PC-3 (cell line): ENCODE data around the gene SLC22A25. TPM values are rescaled to one million over a fixed set of nuclear protein-coding genes. Genes with fewer than 3 reads are reported as not detected.

Source experiments
- ATAC-seq: fragments of 200-7000 bp; cut with Tn5 transposase; 2 replicates; pipeline ENCODE4 v1.9.1; 2020; ENCODE audit warnings: mild to moderate bottlenecking, moderate library complexity
- BruUV-seq: library from RNA; stranded (reverse); fragments of 400-500 nt; replicated peaks from 2 replicates; lab custom pipeline; 2021; lab: Mats Ljungman, UMichigan
- CTCF ChIA-PET: fragments of 300-600 bp; sonication (Branson Sonifier 250); formaldehyde crosslinking; loops from one replicate; lab custom pipeline; 2022; ENCODE audit warnings: antibody characterized with exemption; lab: Charles Lee
- POLR2A ChIA-PET: fragments of 300-600 bp; sonication (Branson Sonifier 250); formaldehyde crosslinking; loops from one replicate; lab custom pipeline; 2022; ENCODE audit warnings: antibody characterized with exemption; ENCODE audit not compliant: unreplicated experiment; lab: Charles Lee
- DNase-seq: peaks from one replicate; pipeline ENCODE4 v3.0.0-alpha.2; 2015
- H2AFZ ChIP-seq: fragments of 300-600 bp; sonication (generic); 2 replicates; pipeline ENCODE4 v1.6.0; 2016; ENCODE audit warnings: antibody characterized with exemption, low read length
- H3F3A ChIP-seq: fragments of 300-600 bp; sonication (generic); one replicate; pipeline ENCODE4 v1.6.0; 2017; ENCODE audit warnings: antibody characterized with exemption, low read length, control low read depth, mild to moderate bottlenecking; ENCODE audit not compliant: unreplicated experiment
- H3K27ac ChIP-seq: fragments of 300-600 bp; sonication (generic); 2 replicates; pipeline ENCODE4 v1.5.1; 2016; ENCODE audit warnings: mild to moderate bottlenecking, low read length
- H3K27me3 ChIP-seq: fragments of 300-600 bp; sonication (generic); 2 replicates; pipeline ENCODE4 v1.6.1; 2016; ENCODE audit warnings: low read length, mixed read lengths
- H3K36me3 ChIP-seq: fragments of 300-600 bp; sonication (generic); 2 replicates; pipeline ENCODE4 v1.6.1; 2016; ENCODE audit warnings: low read depth, mixed run types, low read length, mixed read lengths
- H3K4me1 ChIP-seq: fragments of 300-600 bp; sonication (generic); 2 replicates; pipeline ENCODE4 v1.5.1; 2016; ENCODE audit warnings: low read length; ENCODE audit not compliant: insufficient read depth
- H3K4me2 ChIP-seq: fragments of 300-600 bp; sonication (generic); 2 replicates; pipeline ENCODE4 v1.6.0; 2016; ENCODE audit warnings: low read length
- H3K4me3 ChIP-seq: fragments of 300-600 bp; sonication (generic); 2 replicates; pipeline ENCODE4 v1.5.1; 2016; ENCODE audit warnings: mild to moderate bottlenecking, low read length, mixed read lengths
- H3K79me2 ChIP-seq: fragments of 300-600 bp; sonication (generic); 2 replicates; pipeline ENCODE4 v1.6.1; 2017; ENCODE audit warnings: low read length, mixed read lengths
- H3K9ac ChIP-seq: fragments of 300-600 bp; sonication (generic); 2 replicates; pipeline ENCODE4 v1.6.0; 2016; ENCODE audit warnings: mild to moderate bottlenecking, low read length
- H3K9me2 ChIP-seq: fragments of 300-600 bp; sonication (generic); replicated peaks from 2 replicates; pipeline ENCODE4 v1.6.1; 2016; ENCODE audit warnings: mixed run types, low read length, mixed read lengths
- H3K9me3 ChIP-seq: fragments of 300-600 bp; sonication (generic); 2 replicates; pipeline ENCODE4 v1.6.1; 2016; ENCODE audit warnings: low read length, mixed read lengths
- H4K20me1 ChIP-seq: fragments of 300-600 bp; sonication (generic); 2 replicates; pipeline ENCODE4 v1.6.1; 2016; ENCODE audit warnings: low read length, mixed read lengths
- EZH2 ChIP-seq: fragments of 300-600 bp; sonication (generic); IDR thresholded peaks from one replicate; pipeline ENCODE4 v1.6.1; 2017; ENCODE audit warnings: antibody characterized with exemption, mild to moderate bottlenecking, low read length; ENCODE audit not compliant: unreplicated experiment
- EZH2phosphoT487 ChIP-seq: fragments of 300-600 bp; sonication (generic); IDR thresholded peaks from 2 replicates; pipeline ENCODE4 v1.6.1; 2018; ENCODE audit warnings: mild to moderate bottlenecking, antibody characterized with exemption, low read length, borderline replicate concordance
- intact Hi-C: fragments of 100-400 bp; cut with micrococcal nuclease; formaldehyde crosslinking; loops from 2 replicates; pipeline ENCODE4 v1.9.0; 2023
- total RNA-seq: library from RNA; depleted of rRNA; stranded (reverse); fragments of >200 nt; gene quantifications from 2 replicates; pipeline ENCODE4 v1.2.3, GENCODE V29; 2014
- TF ChIP-seq, protein P1 (sequence below): fragments of 300-600 bp; sonication (generic); conservative IDR thresholded peaks from 2 replicates; pipeline ENCODE4 v1.5.1; 2017; ENCODE audit warnings: antibody characterized with exemption, low read depth, mild to moderate bottlenecking, low read length

The SLC22A25 gene
- total RNA-seq, 1 experiment from 2014 or later: not detected

DNA sequence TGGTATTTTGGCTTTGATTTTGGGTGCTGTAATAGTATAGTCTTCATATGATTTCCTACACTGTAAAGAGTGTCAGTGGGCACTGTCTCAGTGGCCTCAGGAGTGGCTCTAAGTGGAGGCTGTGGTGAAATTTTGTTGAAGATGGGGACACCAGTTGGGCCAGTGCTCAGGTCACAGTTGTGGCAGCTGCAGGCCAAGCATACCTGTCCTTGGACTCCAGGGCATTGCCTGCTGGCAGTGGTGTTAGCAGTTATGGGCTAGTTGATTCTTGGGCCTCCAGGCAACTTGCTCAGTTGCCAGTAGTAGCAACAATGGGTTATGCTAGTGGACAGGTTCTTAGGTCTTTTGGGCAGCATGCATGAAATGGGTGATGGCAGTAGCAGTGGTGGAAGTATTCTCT, 39.2 kb upstream of the SLC22A25 start:
- H3K4me2 ChIP-seq: no peak overlapping the region
- ATAC-seq (no peak), DNase-seq (no peak)
- H3K27ac ChIP-seq: no peak overlapping the region
- H3K79me2 ChIP-seq: no peaks in the 10 kb centered on the region
- no peaks in the 10 kb centered on the region for H3F3A ChIP-seq
- BruUV-seq: no TSS peak
- intact Hi-C loops: no loop called here
- POLR2A ChIA-PET: no interaction called here
- no peaks in the 10 kb centered on the region for H3K9me3 ChIP-seq
- H3K4me3 ChIP-seq: no peak overlapping the region
- H3K9me2 ChIP-seq: no peaks in the 10 kb centered on the region
- TF ChIP-seq EZH2phosphoT487 (no peak), EZH2 (no peak)
- TF ChIP-seq, protein P1, sequence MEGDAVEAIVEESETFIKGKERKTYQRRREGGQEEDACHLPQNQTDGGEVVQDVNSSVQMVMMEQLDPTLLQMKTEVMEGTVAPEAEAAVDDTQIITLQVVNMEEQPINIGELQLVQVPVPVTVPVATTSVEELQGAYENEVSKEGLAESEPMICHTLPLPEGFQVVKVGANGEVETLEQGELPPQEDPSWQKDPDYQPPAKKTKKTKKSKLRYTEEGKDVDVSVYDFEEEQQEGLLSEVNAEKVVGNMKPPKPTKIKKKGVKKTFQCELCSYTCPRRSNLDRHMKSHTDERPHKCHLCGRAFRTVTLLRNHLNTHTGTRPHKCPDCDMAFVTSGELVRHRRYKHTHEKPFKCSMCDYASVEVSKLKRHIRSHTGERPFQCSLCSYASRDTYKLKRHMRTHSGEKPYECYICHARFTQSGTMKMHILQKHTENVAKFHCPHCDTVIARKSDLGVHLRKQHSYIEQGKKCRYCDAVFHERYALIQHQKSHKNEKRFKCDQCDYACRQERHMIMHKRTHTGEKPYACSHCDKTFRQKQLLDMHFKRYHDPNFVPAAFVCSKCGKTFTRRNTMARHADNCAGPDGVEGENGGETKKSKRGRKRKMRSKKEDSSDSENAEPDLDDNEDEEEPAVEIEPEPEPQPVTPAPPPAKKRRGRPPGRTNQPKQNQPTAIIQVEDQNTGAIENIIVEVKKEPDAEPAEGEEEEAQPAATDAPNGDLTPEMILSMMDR: no peak
- H4K20me1 ChIP-seq: no peaks in the 10 kb centered on the region
- H3K36me3 ChIP-seq: no peaks in the 10 kb centered on the region
- CTCF ChIA-PET: no interaction called here
- H2AFZ ChIP-seq: no peak overlapping the region
- no peaks in the 10 kb centered on the region for H3K4me1 ChIP-seq
- H3K9ac ChIP-seq: no peak overlapping the region
- peaks cover 18% of the 10 kb centered on the region; the same call in 1 of the 2 replicates for H3K27me3 ChIP-seq

DNA sequence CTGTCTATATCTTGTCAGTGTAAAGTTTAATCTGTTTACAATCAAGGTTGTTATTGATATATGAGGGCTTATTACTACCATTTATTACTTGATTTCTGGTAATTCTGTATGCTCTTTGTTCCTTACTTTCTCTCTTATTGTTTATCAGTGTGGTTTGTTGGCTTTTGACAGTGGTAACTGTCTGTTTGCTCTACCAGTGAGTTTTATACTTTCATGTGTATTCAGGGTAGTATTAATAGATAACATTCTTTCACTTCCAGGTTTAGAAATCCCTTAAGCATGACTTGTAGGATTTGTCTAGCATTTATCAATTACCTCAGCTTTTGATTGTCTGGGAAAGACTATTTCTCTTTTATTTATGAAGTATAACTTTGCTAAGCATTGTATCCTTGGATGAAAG, 37.5 kb upstream of the SLC22A25 start:
- TF ChIP-seq, protein P1: no peak
- TF ChIP-seq EZH2phosphoT487 (no peak), EZH2 (no peak)
- no peaks in the 10 kb centered on the region for H3K9me2 ChIP-seq
- no peaks in the 10 kb centered on the region for H3F3A ChIP-seq
- ChIA-PET POLR2A (no interaction called here), CTCF (no interaction called here)
- H3K36me3 ChIP-seq: no peaks in the 10 kb centered on the region
- no peaks in the 10 kb centered on the region for H3K4me1 ChIP-seq
- intact Hi-C loops: no loop called here
- no peak overlapping the region for H3K27ac ChIP-seq
- ATAC-seq: no peak
- no TSS peak for BruUV-seq
- H3K9ac ChIP-seq: no peak overlapping the region
- H3K79me2 ChIP-seq: no peaks in the 10 kb centered on the region
- no peak overlapping the region for H2AFZ ChIP-seq
- no peak overlapping the region for H3K4me2 ChIP-seq
- no peaks in the 10 kb centered on the region for H3K9me3 ChIP-seq
- H3K4me3 ChIP-seq: no peak overlapping the region
- H3K27me3 ChIP-seq: peaks cover 18% of the 10 kb centered on the region; the same call in 1 of the 2 replicates
- DNase-seq: no peak
- H4K20me1 ChIP-seq: no peaks in the 10 kb centered on the region

DNA sequence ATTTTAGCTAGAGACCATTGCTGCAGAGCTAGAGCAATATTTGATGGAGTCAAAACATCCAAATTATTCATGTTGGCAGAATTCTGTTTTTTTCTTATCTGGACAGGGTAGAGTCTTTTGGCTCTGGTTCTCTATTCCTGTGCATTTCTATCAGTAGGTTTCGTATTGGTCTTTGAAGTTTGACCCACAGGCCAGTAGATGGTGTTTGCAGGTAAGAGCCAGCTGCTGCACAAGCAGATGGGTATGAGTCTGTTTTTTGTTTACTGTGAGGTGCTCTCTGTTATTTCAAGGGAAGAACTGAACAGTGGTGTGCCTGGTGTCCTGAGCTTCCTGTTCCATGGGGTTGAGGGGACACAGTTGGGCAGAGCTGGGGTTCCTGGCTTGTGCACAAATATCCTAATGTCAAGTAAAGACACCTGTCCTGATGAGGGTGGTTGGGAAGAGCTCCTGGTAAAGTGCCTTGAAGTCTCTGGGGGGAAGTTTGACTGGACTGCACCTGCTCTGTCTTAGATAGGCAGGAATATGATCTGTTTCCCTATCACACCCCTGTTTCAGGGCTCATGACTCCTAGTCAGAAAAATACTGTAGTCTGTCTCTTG, 34.0 kb upstream of the SLC22A25 start:
- DNase-seq (peak; percentile 36), ATAC-seq (peak; percentile 38; the same call in 1 of the 2 replicates)
- CTCF ChIA-PET: no interaction called here
- H3K36me3 ChIP-seq: no peaks in the 10 kb centered on the region
- H3K9ac ChIP-seq: no peak overlapping the region
- H3K9me3 ChIP-seq: no peaks in the 10 kb centered on the region
- POLR2A ChIA-PET: no interaction called here
- H3K27me3 ChIP-seq: peaks cover 28% of the 10 kb centered on the region; the same call in 1 of the 2 replicates
- no peak for TF ChIP-seq EZH2
- TF ChIP-seq, protein P1: peak; percentile 53
- no peak overlapping the region for H3K4me3 ChIP-seq
- H3K4me1 ChIP-seq: no peaks in the 10 kb centered on the region
- no peaks in the 10 kb centered on the region for H4K20me1 ChIP-seq
- intact Hi-C loops: no loop called here
- no peak overlapping the region for H2AFZ ChIP-seq
- H3F3A ChIP-seq: no peaks in the 10 kb centered on the region
- no peak overlapping the region for H3K27ac ChIP-seq
- no peaks in the 10 kb centered on the region; the same call in 1 of the 2 replicates for H3K9me2 ChIP-seq
- no peak overlapping the region for H3K4me2 ChIP-seq
- no TSS peak for BruUV-seq
- H3K79me2 ChIP-seq: no peaks in the 10 kb centered on the region
